ENCODE data around the gene FAM43A.

The FAM43A gene, protein sequence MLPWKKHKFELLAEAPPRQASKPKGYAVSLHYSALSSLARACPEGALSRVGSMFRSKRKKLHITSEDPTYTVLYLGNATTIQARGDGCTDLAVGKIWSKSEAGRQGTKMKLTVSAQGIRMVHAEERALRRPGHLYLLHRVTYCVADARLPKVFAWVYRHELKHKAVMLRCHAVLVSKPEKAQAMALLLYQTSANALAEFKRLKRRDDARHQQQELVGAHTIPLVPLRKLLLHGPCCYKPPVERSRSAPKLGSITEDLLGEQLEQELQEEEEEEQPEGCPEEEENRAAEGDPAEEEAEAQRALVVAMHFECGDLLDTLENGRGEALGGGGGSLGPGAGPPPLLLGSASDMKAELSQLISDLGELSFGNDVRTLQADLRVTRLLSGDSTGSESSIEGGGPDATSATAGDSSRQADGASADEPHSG

DNA sequence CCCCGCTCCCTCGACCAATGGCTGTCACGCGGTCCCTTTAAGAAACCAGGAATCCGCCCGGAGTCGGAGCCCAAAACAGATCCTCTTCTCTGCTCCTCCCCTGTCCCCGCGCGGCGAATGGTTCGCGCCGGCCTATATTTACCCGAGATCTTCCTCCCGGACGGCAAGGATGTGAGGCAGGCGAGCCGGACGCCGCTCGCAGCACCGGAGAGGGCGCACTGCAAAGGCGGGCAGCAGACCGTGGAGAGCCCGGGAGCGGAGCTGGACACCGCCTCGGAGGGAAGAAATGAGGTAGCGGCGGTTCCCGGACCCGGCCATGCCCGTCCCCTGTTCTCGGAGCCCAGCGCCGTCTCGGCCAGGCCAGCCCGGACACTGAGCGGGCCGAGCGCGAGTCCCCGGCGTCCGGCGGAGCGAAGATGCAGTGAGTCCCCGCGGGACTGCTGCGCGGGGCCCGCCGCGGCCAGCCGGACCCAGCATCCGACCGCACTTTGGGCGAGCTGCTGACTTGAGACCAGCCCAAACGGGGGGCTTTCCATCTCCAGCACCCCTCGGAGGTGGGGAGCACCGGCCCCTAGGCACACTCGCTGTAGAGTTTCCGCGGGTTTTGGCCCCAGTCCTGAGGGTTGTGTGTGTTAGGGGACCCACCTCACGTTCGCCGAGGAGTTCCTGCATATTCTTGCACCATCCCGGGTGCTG is at the start of gene FAM43A:
Gene FAM43A, plus strand, starts transcription at position 166 of the 696 bp plus-strand sequence. CDS start 944 bp downstream, outside the sequence.
- DNase-seq = peak; percentile 74

DNA sequence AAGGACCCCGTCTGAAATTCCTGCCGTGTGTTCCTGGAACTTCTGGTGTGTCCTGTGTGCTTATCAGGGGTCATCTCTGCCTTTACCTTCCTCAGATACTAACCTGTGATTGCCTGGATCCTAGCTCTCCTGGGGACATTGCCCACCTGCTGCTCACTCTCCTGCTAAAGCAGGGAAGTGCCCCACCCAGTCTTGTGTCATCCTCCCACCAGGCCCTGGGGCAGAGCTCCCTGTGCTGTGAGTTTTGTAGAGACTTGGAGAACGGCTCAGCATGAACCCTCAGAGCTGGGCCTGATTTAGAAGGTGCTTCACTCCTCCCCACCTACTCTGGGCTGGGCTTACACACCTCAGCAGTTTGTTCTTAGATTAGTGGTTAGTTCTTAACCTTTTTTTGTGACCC is 48.6 kb upstream of the FAM43A start:
- no peak for DNase-seq

DNA sequence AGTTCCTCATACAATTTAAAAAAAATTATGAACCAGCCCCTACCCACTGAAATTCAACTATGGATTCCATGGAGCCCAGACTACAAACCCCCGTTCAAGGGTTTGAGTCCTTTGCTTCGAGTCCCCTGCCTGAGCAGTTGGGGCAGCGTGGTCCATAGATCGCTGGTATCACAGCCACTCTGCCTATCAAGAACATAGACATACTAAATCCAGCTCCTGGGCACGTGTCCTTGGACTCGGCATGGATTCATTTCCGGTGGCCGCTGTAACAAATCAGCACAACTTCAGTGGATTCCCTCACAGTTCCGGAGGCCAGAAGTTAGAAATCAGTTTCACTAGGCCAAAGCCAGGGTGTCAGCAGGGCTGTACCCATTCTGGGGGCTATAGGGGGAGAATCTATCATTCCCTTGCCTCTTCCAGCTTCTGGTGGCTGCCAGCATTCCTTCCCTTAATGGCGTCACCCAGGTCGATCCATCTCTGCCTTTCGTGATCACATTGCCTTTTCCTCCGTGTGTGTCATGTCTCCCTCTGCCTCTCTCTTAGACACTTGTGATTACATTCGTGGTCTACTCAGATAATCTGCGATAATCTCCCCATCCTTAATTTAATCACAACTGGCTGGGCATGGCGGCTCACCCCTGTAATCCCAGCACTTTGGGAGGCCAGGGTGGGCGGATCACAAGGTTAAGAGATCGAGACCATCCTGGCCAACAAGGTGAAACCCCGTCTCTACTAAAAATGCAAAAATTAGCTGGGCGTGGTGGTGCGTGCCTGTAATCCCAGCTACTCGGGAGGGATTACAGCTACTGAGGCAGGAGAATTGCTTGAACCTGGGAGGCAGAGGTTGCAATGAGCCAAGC is 47.9 kb upstream of the FAM43A start:
- DNase-seq = no peak

DNA sequence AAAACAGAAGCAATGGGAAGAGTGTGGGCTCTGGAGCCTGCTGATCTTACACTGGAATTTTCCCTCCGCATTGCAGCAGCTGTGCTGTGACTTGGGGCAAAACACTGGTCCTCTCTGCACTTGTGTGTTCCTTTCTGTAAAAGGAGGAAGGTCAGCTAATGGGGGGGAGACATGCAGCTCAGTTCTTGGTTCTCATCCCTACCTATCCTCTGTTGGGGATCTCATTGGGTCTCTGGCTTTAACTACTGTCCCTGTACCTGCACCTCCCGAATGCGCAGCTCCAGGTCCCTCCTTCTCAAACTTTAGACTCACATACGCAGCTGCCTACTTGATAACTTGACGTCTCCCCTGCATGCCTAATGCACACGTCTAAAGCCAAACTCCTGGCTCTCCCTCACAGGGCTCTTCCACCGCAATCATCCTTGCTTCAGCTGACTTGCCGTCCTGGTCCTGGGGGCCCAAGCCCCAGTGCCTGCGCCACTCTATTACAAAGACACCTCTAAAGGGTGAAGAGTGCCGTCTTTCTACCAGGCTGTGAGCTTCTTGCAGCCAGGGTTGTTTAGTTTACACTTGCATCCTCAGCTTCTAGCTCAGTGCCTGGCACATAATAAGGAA is 46.6 kb upstream of the FAM43A start:
- no peak for DNase-seq

DNA sequence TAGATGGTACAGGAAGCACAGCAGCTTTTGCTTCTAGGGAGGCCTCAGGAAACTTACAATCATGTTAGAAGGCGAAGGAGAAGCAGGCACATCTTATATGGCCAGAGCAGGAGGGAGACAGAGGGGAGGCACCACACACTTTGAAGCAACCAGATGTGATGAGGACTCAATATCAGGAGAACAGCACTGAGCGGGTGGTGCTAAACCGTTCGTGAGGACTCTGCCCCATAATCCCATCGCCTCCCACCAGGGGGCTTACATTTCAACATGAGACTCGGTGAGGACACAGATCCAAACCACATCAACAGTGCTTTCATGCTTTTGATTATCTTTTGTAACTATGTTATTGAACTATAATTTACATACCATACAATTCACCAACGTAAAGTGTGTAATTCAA is 44.9 kb upstream of the FAM43A start:
- DNase-seq = peak; percentile 15

DNA sequence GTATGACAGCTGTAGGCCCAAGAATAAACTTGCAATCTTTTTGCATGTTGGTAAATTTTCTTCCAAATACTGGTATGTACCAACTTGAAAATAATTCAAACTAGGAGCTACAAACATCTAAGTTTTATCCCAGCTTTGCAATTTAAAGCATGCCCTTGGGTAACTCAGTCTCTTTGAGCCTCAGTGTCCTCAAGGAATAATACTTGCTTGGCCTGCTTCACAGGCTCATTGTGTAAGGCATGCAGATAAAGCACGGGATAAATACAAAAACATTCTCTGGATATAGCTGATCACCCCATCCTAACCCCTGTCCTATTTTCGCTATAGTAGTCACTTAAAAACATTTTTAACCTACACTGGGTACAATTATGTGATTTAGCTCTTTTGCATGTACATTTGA is 42.9 kb upstream of the FAM43A start:
- DNase-seq = no peak

DNA sequence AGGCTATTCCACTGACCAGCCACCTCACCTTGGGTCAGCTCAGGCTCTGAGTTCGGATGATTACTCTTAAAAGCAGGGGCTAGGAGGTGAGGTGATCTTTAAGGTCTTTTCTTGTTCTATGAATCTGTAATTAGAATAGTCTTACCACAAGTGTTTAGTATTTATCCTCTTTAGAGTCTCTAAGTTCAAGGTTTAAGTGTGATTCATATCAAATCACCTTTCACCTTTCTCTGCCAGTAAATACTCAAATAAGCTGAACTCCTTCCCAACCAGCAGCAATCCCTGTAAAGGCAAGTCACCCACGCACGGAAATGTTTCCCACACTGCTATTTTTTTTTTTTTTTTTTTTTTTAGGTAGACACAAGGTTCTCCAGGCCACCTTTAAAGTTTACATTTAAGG is 37.9 kb upstream of the FAM43A start:
- DNase-seq = no peak

DNA sequence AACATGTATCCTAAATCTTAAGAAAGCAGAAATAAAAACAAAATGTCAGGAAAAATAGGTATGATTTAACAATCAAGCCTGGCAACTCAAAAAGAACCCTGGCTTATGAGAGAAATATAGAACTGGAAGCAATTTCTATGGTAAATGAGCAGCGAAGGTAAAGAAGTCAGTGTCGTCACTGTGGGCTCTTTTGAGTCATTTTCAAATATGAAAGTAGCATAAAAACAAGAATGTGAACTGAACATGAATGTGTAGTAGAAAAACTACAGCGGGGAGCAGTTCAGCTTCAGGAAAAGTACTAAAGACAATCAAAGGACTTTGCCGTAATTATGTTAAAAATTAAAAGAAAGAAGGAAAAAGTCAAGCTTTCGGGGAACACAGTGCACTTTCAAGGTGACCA is 31.2 kb upstream of the FAM43A start:
- no peak for DNase-seq

DNA sequence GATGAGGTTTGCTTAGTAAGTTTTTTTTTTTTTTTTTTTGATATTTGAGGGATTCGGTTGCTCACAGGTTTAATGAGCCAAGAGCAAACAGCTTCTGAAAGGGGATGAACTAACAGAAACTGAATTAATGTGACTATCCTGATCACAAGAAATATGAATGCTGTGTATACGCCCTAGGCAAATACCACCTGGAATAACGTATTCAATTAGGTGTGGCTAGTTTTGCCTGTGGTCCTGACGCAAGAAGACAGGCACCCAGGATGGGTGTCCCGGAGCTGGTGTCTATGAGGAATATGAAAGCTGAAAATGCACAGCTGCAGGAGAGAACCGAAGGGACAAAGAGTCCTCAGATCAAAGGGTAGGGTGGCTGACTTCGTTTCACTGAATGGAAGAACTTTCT is 28.2 kb upstream of the FAM43A start:
- no peak for DNase-seq

DNA sequence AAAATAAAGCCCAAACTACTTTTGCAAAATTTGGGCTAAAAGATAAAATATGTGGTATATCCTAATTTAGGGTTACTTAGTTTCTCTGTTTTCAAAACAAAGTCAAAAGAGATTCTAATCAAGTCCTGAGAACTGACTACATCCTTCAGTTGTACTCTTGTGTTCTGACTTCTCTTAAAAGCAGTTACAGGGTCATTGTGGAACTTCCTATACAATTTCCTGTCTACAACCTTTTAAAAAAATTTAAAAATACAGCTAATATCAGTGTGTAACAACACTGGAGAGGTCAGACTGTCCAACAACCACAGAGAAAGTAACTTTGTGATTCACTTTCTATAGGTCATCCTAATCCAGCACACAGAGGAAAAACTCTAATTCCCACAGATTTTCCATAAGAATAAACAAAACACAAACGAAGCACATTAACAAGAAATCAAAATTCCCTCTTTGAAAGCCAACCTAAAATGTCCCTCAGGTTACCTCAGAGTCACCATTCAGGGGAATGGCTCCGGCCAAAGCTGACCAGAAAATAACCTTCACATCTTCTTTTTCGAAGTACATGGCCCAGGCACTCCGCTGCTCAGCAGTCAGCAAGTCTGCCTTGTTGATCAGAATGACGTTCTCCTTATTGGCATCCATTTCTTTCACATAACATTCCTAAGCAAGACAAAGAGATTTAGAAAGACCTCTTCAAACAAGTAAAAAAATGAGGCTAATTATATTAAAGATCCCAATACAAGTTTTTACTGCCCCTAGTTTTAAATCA is 27.0 kb upstream of the FAM43A start:
- no peak for DNase-seq

DNA sequence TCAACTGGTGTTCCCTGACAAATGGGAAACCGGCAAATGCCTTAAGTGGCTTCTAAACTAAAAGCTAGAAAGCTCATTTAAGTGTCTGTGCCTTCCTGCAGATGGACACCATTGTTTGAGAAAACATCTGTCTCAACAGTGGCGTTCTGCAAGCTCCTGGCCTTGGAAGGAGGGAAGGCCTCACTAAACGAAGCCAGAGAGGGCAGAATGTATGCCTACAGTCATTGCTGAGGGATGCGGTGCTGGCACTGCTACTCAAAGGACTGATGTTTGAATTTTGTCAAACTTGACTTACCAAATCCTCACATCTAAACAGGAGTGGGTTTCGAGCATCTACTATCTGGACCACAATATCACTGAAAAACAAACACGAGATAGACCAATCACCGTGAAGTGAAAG is 25.9 kb upstream of the FAM43A start:
- no peak for DNase-seq

DNA sequence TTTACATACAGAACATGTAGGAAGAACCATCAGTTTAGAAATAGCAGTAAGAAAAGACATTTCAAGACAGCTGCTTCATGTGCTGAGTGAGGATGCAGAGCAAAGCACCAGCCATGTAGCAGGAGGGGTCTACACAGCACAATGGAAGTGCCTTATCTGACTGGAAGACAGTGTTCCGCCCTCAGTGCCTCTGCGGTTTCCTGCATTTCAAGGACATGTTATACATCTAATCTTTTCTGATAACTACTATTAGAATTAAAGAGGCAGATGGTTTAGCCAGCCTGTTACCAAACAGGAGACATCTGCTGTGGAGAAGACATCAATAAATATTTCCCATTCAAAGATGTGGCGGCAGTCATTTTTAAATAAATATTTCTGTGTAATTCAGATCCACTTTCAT is 24.3 kb upstream of the FAM43A start:
- DNase-seq = no peak

DNA sequence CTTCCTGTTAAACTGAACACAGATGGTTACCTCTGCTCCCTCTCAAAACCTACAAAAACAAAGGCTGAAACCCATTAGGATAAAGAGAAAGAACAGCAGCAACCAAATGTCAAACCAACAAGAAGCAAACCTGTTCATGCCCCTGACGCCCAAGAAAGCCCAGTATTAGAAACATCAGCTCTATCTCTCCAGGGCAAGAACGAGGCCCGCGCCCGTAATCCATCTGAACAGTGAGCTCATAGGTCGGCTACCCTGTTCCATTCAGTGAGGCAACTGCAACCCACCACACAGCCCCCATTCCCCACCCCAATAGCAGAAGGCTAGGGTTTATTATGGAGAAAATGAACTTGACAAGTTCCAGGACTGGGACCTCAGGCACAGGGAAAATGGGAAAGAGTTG is 23.7 kb upstream of the FAM43A start:
- no peak for DNase-seq

DNA sequence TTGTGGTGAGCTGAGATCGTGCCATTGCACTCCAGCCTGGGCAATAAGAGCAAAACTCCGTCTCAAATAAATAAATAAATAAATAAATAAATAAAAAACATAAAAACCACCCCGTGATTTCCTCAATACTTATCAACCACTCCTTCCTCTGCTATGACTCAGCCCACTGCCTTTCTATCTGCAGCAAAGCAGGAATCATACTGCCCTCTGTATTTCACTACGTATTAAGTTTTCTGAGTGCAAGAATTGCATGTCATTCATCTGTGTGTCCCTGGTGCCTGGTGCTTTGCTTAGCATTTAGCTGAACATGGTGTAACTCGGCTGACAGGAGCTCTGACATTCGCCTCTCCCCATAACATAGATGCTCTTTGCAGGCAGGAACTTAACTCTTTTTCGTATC is 20.8 kb upstream of the FAM43A start:
- no peak for DNase-seq

DNA sequence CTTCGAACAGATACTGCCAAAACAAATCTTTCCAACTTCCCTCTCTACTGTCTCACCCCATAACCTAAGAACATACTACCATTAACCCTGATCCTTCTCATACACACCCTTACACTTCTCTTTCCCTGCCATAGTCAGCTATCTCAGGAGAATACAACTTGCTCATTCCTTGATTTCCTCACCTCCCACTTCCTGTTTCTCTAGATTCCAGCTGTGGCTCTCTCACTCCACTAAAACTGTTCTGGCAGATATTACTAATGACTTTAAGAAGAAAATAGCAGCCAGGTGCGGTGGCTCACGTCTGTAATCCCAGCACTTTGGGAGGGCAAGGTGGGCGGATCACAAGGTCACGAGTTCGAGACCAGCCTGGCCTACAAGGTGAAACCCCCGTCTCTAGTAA is 18.3 kb upstream of the FAM43A start:
- DNase-seq = no peak

DNA sequence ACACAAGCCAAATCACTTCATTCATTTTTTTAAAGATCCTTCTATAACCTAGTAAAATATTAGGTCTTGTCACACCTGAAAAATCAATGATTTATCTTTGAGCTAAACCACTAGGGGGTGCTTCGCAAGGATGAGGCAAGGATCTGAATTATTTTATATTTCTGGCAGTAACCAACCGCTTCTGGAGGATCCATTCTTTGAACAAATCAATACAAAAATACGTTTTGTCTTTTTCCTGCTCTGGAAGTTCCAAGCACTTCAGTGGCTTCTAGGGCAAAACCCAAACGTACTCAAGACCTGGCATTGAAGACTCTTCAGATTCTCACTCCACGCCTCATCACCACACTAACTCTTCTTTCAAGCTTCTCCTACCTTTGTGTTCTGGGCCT is 14.2 kb upstream of the FAM43A start:
- DNase-seq = no peak

DNA sequence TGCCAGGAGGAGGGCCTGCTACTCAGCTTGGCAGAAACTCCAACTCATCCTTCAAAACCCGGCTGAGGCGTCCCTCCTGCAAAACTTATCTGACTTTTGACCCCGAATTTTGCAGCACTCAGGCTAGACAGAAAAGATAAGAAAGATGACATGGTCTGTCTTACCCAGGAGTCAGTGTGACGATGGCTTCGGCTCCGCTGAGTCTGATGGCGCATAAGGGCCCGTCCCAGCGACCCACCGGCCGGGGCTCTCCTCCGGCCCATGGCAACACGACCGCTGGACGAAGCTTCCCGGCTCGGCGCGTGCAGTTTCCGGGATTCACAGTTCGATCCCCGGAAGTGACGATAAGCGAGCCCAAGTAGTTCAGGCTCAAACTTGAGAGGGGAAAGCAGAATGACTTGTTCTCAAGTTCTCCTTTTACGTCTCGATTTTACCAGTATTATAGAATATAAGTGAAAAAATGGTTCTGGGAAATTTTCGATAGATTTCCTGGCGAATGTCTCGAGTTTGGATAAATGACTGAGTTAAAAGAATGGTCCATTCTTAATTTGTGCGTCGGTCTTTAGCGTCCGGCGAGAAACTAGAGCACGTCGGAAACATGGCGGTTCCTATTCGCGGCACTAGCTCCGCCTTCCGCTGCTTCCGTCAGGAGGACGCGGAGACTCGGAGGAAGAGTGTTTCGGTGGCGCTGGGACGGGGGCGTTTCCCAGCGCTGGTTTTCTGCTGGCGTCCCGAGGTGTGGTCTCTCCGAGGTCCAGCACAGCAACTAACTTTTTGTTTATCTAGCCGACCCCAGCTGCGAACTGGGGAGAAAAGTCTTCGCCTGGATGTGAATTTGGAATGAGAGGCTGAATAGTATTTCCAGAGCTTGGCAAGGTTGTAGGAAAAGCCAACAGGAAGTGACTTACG is 13.5 kb upstream of the FAM43A start, which contains the start of gene LSG1:
Gene LSG1, minus strand, starts transcription at position 292 of the 909 bp plus-strand sequence. Its CDS starts 29 bp downstream, at position 263.
- peak; percentile 84 for DNase-seq

DNA sequence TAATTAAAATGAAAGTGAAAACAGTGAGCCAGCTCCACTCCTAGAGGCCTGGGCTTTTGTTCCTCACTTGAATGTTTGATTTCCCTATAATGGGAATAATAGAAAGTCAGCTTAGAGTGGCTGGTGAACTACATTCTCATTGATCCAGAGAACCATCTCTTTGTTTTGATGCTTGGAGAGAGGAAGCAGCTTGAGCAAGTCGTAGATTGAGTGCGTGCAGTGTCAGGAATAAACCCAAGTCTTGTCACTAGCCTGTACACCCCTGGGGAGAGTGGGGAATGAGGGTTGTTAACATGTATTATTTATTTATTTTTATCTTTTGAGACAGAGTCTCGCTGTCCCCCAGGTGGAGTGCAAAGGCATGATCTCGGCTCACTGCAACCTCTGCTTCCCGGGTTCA is 12.8 kb upstream of the FAM43A start:
- DNase-seq = no peak

DNA sequence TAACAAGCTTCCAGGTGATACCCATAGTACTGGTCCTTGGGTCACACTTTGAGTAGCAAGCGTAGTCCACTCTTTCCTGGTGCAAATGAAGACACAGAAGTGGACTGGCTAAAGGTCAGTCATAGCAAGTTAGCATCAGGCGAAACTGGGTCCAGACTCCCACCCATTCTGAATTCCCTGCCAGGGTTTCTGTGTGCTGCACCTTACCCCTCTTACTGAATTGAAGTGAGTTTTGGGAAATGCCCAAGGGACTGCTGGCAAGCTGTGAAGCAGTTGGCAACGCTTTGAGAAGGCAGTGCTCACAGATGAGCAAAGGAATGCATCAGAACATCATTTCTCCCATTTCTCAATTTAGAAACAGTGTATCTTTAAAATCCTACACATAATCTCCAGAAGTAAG is 11.9 kb upstream of the FAM43A start:
- DNase-seq = no peak

DNA sequence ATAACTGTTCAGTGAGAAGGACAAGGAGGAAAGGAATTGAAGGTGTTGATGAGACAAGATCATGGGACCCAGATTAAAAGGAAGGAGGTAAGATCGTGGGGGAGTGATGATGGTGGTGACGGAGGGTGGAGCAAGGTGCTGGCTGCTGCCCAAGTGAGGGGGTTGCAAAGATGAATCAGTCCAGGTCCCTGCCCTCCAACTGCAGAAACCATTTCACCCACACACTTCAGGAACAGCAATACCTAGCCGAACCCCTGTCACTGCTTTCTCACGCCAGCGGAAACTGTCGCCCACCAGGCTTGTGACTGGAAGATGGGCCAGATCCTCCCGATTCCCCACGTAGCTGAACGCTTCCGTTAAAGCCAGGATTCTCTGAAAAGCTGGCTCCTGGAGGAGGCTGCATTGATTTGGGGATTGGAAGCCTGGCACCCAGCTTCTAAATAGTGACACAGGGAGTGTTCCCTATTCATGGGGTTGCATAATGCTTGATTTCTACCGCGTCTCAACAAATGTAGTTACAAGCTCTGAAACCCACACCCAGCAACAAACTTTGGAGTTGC is 10.5 kb upstream of the FAM43A start:
- DNase-seq = peak; percentile 71

DNA sequence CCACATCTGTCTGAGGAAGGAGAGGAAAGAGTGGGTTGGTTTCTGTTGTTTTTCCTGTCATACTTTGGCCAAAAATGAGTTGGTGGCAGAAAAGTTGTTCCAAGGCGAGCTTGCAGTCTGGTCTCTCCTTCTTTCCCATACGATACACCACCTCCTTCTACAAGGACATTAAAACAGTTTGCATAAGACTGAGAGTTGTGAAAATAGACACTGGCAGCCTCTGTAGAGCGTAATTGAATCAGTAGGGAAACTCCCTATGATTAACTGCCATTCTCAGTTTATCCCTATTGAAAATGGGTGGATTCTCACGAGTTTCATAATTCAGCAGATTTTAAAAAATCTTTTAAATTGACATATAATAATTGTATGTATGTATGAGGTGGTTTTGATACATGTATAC is 10.0 kb upstream of the FAM43A start:
- no peak for DNase-seq

Measured in stimulated activated CD4-positive, alpha-beta T cell treated with anti-CD3 and anti-CD28 coated beads, Interleukin-12 subunit alpha, Interleukin-12 subunit beta, amount 100 ng/mL, for 4 hours (primary cell).